Measurements from ENCODE around the gene ZNF592.

DNA sequence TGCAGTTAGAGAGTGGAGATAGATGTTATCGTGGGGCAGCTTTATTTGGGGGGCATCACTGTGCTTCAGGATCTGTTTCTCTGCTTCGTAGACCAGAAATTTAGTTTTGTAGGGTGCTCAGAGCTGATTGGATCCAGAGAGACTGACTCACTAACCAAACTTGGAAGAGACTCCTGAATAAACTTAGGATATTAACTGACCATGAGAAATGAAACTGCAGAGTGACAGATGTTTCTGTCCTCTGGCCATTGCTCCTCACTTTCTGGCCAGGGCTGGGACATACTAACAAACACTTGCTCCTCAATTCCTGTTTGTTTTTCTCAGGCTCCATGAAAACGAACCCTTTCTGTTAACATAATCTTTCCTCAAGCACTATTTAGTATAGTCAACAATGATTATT lies 4.3 kb downstream of the ZNF592 start:
- TF ChIP-seq, protein P1, sequence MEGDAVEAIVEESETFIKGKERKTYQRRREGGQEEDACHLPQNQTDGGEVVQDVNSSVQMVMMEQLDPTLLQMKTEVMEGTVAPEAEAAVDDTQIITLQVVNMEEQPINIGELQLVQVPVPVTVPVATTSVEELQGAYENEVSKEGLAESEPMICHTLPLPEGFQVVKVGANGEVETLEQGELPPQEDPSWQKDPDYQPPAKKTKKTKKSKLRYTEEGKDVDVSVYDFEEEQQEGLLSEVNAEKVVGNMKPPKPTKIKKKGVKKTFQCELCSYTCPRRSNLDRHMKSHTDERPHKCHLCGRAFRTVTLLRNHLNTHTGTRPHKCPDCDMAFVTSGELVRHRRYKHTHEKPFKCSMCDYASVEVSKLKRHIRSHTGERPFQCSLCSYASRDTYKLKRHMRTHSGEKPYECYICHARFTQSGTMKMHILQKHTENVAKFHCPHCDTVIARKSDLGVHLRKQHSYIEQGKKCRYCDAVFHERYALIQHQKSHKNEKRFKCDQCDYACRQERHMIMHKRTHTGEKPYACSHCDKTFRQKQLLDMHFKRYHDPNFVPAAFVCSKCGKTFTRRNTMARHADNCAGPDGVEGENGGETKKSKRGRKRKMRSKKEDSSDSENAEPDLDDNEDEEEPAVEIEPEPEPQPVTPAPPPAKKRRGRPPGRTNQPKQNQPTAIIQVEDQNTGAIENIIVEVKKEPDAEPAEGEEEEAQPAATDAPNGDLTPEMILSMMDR (optimal IDR thresholded peaks at IDR 0.05 in 1 of 3, IDR thresholded peaks at IDR 0.05 in 1 of 3, conservative IDR thresholded peaks at IDR 0.05 in 1 of 3; ENCODE audit: extremely low read depth in 1 of 3, insufficient read depth in 2 of 3, low read length in 3 of 3) = no peak
- TF ChIP-seq EZH2 (IDR thresholded peaks at IDR 0.05; ENCODE audit: low read length) = no peak

All from keratinocyte (primary cell).